Activated CD8-positive, alpha-beta T cell treated with anti-CD3 and anti-CD28 coated beads, Interleukin-2, amount 10 ng/mL, durations not matched to agents 7 days and 5 days (primary cell): ENCODE results near the gene SLC12A8. TPM values are rescaled to one million over a fixed set of nuclear protein-coding genes. Genes with fewer than 3 reads are reported as not detected.

Source experiments
- ATAC-seq: fragments of 150-1000 bp; cut with Tn5 transposase; one replicate; pipeline ENCODE4 v1.10.0; 2021; ENCODE audit warnings: moderate library complexity
- CTCF ChIA-PET: fragments of 350-600 bp; sonication (Branson Sonifier 250); formaldehyde crosslinking; loops from one replicate; lab custom pipeline; 2021; ENCODE audit warnings: antibody characterized with exemption; lab: Charles Lee
- POLR2A ChIA-PET: fragments of 350-600 bp; sonication (Branson Sonifier 250); formaldehyde crosslinking; loops from one replicate; lab custom pipeline; 2021; ENCODE audit warnings: antibody characterized with exemption; lab: Charles Lee
- DNase-seq: peaks from one replicate; pipeline ENCODE4 v3.0.0-alpha.2; 2020
- H3K27ac Mint-ChIP-seq: one replicate; pipeline ENCODE4 v1.8.0; 2021; ENCODE audit warnings: mild to moderate bottlenecking, mixed read lengths
- H3K27me3 Mint-ChIP-seq: one replicate; pipeline ENCODE4 v1.8.0; 2021; ENCODE audit warnings: low read depth, mixed read lengths
- H3K36me3 Mint-ChIP-seq: one replicate; pipeline ENCODE4 v1.8.0; 2021; ENCODE audit warnings: low read depth, mixed read lengths
- H3K4me1 Mint-ChIP-seq: one replicate; pipeline ENCODE4 v1.8.0; 2021; ENCODE audit warnings: low read depth, mixed read lengths
- H3K4me3 Mint-ChIP-seq: one replicate; pipeline ENCODE4 v1.8.0; 2021; ENCODE audit warnings: mild to moderate bottlenecking, mixed read lengths
- H3K9me3 Mint-ChIP-seq: one replicate; pipeline ENCODE4 v1.8.0; 2022; ENCODE audit warnings: mixed read lengths; ENCODE audit not compliant: insufficient read depth
- total RNA-seq, 2 experiments: library from RNA; stranded (reverse); gene quantifications; one replicate each; pipeline ENCODE4 v1.2.3, GENCODE V29; 2021

SLC12A8 gene
- total RNA-seq, 2 experiments from 2014 or later, result 0.45 to 0.50 TPM

- ATAC-seq, result no peak
- no peaks in the 10 kb centered on the region for H3K9me3 Mint-ChIP-seq
- H3K4me1 Mint-ChIP-seq, result peaks cover 68% of the 10 kb centered on the region
- DNase-seq, result peak; percentile 42
- H3K4me3 Mint-ChIP-seq, result no peak overlapping the region
- CTCF ChIA-PET, result interaction anchor here (0.9 to 2.6 kb wide), 3 partner anchors 13 to 104 kb away, joined by 3 to 8 read pairs (median 3); no protein-coding TSS in a partner anchor
- H3K36me3 Mint-ChIP-seq, result peaks cover 4% of the 10 kb centered on the region
- POLR2A ChIA-PET, result interaction anchor here (0.9 kb wide), 1 partner anchor 9 kb away, joined by 3 read pairs; no protein-coding TSS in a partner anchor
- H3K27ac Mint-ChIP-seq, result peak overlapping the region; percentile 64
- peaks cover 2% of the 10 kb centered on the region for H3K27me3 Mint-ChIP-seq
These were observed 83.6 kb downstream of the SLC12A8 start for GRCh38 chr3:125128861-125129501.

- peak overlapping the region; percentile 40 for H3K27ac Mint-ChIP-seq
- ATAC-seq (no peak), DNase-seq (no peak)
- no peak overlapping the region for H3K4me3 Mint-ChIP-seq
- H3K36me3 Mint-ChIP-seq, result peaks cover 9% of the 10 kb centered on the region
- no peaks in the 10 kb centered on the region for H3K9me3 Mint-ChIP-seq
- CTCF ChIA-PET, result interaction anchor here (0.6 to 1.7 kb wide), 6 partner anchors 10 to 560 kb away, joined by 3 to 6 read pairs (median 3); no protein-coding TSS in a partner anchor
- peaks cover 77% of the 10 kb centered on the region for H3K4me1 Mint-ChIP-seq
- no peaks in the 10 kb centered on the region for H3K27me3 Mint-ChIP-seq
- POLR2A ChIA-PET, result interaction anchor here (0.9 to 1.2 kb wide), 2 partner anchors 74 to 77 kb away, joined by 3 to 4 read pairs; no protein-coding TSS in a partner anchor
These were observed 86.2 kb downstream of the SLC12A8 start for GRCh38 chr3:125126323-125126722.

- Mint-ChIP-seq H3K27me3 (no peaks in the 10 kb centered on the region), H3K4me3 (no peak overlapping the region), H3K36me3 (peaks cover 9% of the 10 kb centered on the region), H3K27ac (peak overlapping the region; percentile 40), H3K9me3 (no peaks in the 10 kb centered on the region), H3K4me1 (peaks cover 78% of the 10 kb centered on the region)
- CTCF ChIA-PET, result interaction anchor here (1.0 to 1.7 kb wide), 4 partner anchors 10 to 74 kb away, joined by 3 to 6 read pairs (median 3); no protein-coding TSS in a partner anchor
- ATAC-seq, result peak; percentile 80
- POLR2A ChIA-PET, result interaction anchor here (0.6 to 1.2 kb wide), 3 partner anchors 71 to 76 kb away, joined by 3 to 4 read pairs (median 3); no protein-coding TSS in a partner anchor
- peak; percentile 67 for DNase-seq
These were observed 86.7 kb downstream of the SLC12A8 start for GRCh38 chr3:125125821-125126245.

- Mint-ChIP-seq H3K9me3 (no peaks in the 10 kb centered on the region), H3K27me3 (no peaks in the 10 kb centered on the region), H3K27ac (no peak overlapping the region), H3K36me3 (peaks cover 9% of the 10 kb centered on the region), H3K4me1 (peaks cover 78% of the 10 kb centered on the region), H3K4me3 (no peak overlapping the region)
- POLR2A ChIA-PET, result no interaction called here
- CTCF ChIA-PET, result no interaction called here
- no peak for DNase-seq
- no peak for ATAC-seq
These were observed 88.9 kb downstream of the SLC12A8 start for GRCh38 chr3:125123451-125124305.

GRCh38 chr3:125121246-125122010 is 91.1 kb downstream of the SLC12A8 start:
- POLR2A ChIA-PET, result interaction anchor here (1.2 to 1.7 kb wide), 3 partner anchors 10 to 69 kb away, joined by 5 to 7 read pairs (median 7); no protein-coding TSS in a partner anchor
- CTCF ChIA-PET, result interaction anchor here (0.9 to 2.4 kb wide), 2 partner anchors 21 to 29 kb away, joined by 3 to 8 read pairs; no protein-coding TSS in a partner anchor
- Mint-ChIP-seq H3K27ac (peak overlapping the region; percentile 81), H3K4me3 (peak overlapping the region; percentile 57), H3K36me3 (peaks cover 7% of the 10 kb centered on the region), H3K9me3 (no peaks in the 10 kb centered on the region), H3K27me3 (no peaks in the 10 kb centered on the region), H3K4me1 (peaks cover 80% of the 10 kb centered on the region)
- ATAC-seq, result peak; percentile 71
- DNase-seq, result peak; percentile 72

GRCh38 chr3:125120379-125121122 is 92.0 kb downstream of the SLC12A8 start:
- ChIA-PET POLR2A (interaction anchor here (0.8 to 1.7 kb wide), 6 partner anchors 9 to 68 kb away, joined by 3 to 7 read pairs (median 4); no protein-coding TSS in a partner anchor), CTCF (interaction anchor here (2.4 kb wide), 2 partner anchors 22 to 68 kb away, joined by 8 to 9 read pairs; no protein-coding TSS in a partner anchor)
- no peaks in the 10 kb centered on the region for H3K9me3 Mint-ChIP-seq
- H3K27ac Mint-ChIP-seq, result peak overlapping the region; percentile 90
- peaks cover 80% of the 10 kb centered on the region for H3K4me1 Mint-ChIP-seq
- no peak for ATAC-seq
- peaks cover 7% of the 10 kb centered on the region for H3K36me3 Mint-ChIP-seq
- H3K27me3 Mint-ChIP-seq, result no peaks in the 10 kb centered on the region
- no peak for DNase-seq
- no peak overlapping the region for H3K4me3 Mint-ChIP-seq

- Mint-ChIP-seq H3K4me1 (peaks cover 81% of the 10 kb centered on the region), H3K27ac (peak overlapping the region; percentile 90), H3K9me3 (no peaks in the 10 kb centered on the region), H3K27me3 (no peaks in the 10 kb centered on the region), H3K4me3 (peak overlapping the region; percentile 4), H3K36me3 (peaks cover 7% of the 10 kb centered on the region)
- ATAC-seq (peak; percentile 41), DNase-seq (no peak)
- CTCF ChIA-PET, result interaction anchor here (1.4 to 2.4 kb wide), 3 partner anchors 9 to 67 kb away, joined by 5 to 9 read pairs (median 8); no protein-coding TSS in a partner anchor
- POLR2A ChIA-PET, result interaction anchor here (0.8 to 1.5 kb wide), 6 partner anchors 9 to 68 kb away, joined by 3 to 5 read pairs (median 3); no protein-coding TSS in a partner anchor
These were observed 92.7 kb downstream of the SLC12A8 start for GRCh38 chr3:125119752-125120378.

- Mint-ChIP-seq H3K9me3 (no peaks in the 10 kb centered on the region), H3K27me3 (no peaks in the 10 kb centered on the region), H3K36me3 (peaks cover 3% of the 10 kb centered on the region), H3K4me3 (no peak overlapping the region), H3K4me1 (peaks cover 72% of the 10 kb centered on the region), H3K27ac (no peak overlapping the region)
- ATAC-seq (no peak), DNase-seq (peak; percentile 7)
- ChIA-PET CTCF (interaction anchor here (1.4 to 2.4 kb wide), 2 partner anchors 8 to 66 kb away, joined by 5 to 9 read pairs; no protein-coding TSS in a partner anchor), POLR2A (interaction anchor here (0.7 to 1.5 kb wide), 2 partner anchors 9 to 18 kb away, joined by 3 to 5 read pairs; no protein-coding TSS in a partner anchor)
These were observed 93.9 kb downstream of the SLC12A8 start for GRCh38 chr3:125118600-125118999.

GRCh38 chr3:125117631-125118191 is 94.8 kb downstream of the SLC12A8 start:
- no peak overlapping the region for H3K4me3 Mint-ChIP-seq
- DNase-seq, result peak; percentile 6
- no peak overlapping the region for H3K27ac Mint-ChIP-seq
- H3K9me3 Mint-ChIP-seq, result no peaks in the 10 kb centered on the region
- POLR2A ChIA-PET, result no interaction called here
- no peak for ATAC-seq
- peaks cover 68% of the 10 kb centered on the region for H3K4me1 Mint-ChIP-seq
- CTCF ChIA-PET, result interaction anchor here (0.6 to 1.3 kb wide), 2 partner anchors 63 to 1653 kb away, joined by 3 read pairs; no protein-coding TSS in a partner anchor
- H3K27me3 Mint-ChIP-seq, result no peaks in the 10 kb centered on the region
- no peaks in the 10 kb centered on the region for H3K36me3 Mint-ChIP-seq
